Neural progenitor cell (in vitro differentiated cells): ENCODE data around the gene DYSF.

Experiments
- EZH2 ChIP-seq: fragments of 200-600 bp; sonication (generic); IDR thresholded peaks from 2 replicates; pipeline ENCODE4 v1.6.1; 2017; ENCODE audit warnings: antibody characterized with exemption, mild to moderate bottlenecking, moderate library complexity
- TF ChIP-seq, protein P1 (sequence below): fragments of 200-600 bp; sonication (generic); IDR thresholded peaks from 2 replicates; pipeline ENCODE4 v1.5.1; 2017; ENCODE audit warnings: antibody characterized with exemption, mild to moderate bottlenecking

DNA sequence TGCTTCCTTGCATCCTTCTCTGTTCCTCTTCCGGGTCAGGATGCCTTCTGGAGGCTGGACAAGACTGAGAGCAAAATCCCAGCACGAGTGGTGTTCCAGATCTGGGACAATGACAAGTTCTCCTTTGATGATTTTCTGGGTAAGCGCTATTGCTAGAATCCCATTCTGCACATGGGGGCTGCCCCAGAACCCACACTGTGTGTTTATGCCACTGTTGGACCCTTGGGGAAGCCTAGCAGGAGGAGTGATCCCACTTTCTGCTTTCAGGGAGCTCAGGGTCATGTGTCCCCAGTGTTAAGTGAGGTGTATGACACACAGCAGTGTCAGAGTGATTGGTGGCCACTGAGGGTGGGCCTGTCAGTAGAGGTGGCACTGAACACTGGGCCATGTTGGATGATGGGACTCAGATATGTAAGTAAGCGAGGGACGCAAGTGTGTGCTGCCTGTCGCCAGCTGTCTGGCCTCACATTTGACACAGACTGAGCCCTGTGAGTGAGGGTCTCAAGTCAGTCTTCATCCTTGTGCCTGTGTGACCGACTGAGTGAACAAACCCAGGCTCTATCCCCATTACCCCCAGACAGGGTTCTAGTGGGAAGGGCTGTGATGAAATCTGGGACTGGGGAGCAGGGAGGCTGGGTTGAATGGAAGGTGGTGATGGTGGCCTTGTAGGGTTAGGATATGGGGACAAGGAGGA is 220.9 kb downstream of the DYSF start:
- TF ChIP-seq, protein P1, sequence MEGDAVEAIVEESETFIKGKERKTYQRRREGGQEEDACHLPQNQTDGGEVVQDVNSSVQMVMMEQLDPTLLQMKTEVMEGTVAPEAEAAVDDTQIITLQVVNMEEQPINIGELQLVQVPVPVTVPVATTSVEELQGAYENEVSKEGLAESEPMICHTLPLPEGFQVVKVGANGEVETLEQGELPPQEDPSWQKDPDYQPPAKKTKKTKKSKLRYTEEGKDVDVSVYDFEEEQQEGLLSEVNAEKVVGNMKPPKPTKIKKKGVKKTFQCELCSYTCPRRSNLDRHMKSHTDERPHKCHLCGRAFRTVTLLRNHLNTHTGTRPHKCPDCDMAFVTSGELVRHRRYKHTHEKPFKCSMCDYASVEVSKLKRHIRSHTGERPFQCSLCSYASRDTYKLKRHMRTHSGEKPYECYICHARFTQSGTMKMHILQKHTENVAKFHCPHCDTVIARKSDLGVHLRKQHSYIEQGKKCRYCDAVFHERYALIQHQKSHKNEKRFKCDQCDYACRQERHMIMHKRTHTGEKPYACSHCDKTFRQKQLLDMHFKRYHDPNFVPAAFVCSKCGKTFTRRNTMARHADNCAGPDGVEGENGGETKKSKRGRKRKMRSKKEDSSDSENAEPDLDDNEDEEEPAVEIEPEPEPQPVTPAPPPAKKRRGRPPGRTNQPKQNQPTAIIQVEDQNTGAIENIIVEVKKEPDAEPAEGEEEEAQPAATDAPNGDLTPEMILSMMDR: no peak
- no peak for TF ChIP-seq EZH2
